Sigmoid colon (tissue), 4 donors: ENCODE data around the gene TLE2.

Source experiments
- CTCF ChIP-seq, 4 experiments: fragments of 450-650 bp in 3 of 4; fragments of 200-600 bp in 1 of 4; IDR thresholded peaks; one replicate each; pipeline ENCODE4 v1.5.1; 2016 to 2019; ENCODE audit warnings: antibody characterized with exemption in 4 of 4, mild to moderate bottlenecking in 3 of 4, moderate library complexity in 2 of 4
- EP300 ChIP-seq, 4 donors: sonication (generic); formaldehyde crosslinking; IDR thresholded peaks; one replicate each; pipeline ENCODE4 v1.6.1; 2017; ENCODE audit warnings: antibody characterized with exemption in 4 of 4
- POLR2AphosphoS5 ChIP-seq, 4 donors: sonication (generic); formaldehyde crosslinking; IDR thresholded peaks; one replicate each; pipeline ENCODE4 v1.6.1; 2017; ENCODE audit warnings: antibody characterized with exemption in 4 of 4

GRCh38 chr19:3057275-3057714 lies 28.2 kb upstream of the TLE2 start:
- TF ChIP-seq CTCF (IDR thresholded peaks at IDR 0.05) (peak in 2 of 4 experiments; percentile 17 to 31), EP300 (IDR thresholded peaks at IDR 0.05) (peak in 1 of 4 donors; percentile 42), POLR2AphosphoS5 (IDR thresholded peaks at IDR 0.05) (peak; percentile 23 to 69 (median 68))
